Measurements from ENCODE around the gene TRPC3. TPM values are rescaled to one million over a fixed set of nuclear protein-coding genes. Genes with fewer than 3 reads are reported as not detected.
A peak's percentile ranks its signal among the peaks of the same experiment; 100 is the strongest.

The TRPC3 gene
- total RNA-seq, 1 experiment from 2014 or later: 0.25 TPM

GRCh38 chr4:121877041-121877773 is 74.7 kb downstream of the TRPC3 start:
- no peak overlapping the region for H3K9ac ChIP-seq (ENCODE audit: low read length)
- TF ChIP-seq EZH2 (IDR thresholded peaks at IDR 0.05) (no peak), ATF3 (IDR thresholded peaks at IDR 0.05) (no peak), JUND (IDR thresholded peaks at IDR 0.05) (no peak), ELF1 (IDR thresholded peaks at IDR 0.05; ENCODE audit: borderline replicate concordance, low read depth) (no peak), POLR2AphosphoS5 (IDR thresholded peaks at IDR 0.05; ENCODE audit: low read depth, low read length) (no peak), CTCF (IDR thresholded peaks at IDR 0.05 in 2 of 3, conservative IDR thresholded peaks at IDR 0.05 in 1 of 3; ENCODE audit: borderline replicate concordance in 1 of 3, insufficient read depth in 1 of 3, low read depth in 2 of 3, low read length in 2 of 3) (peak; percentile 3 to 40 (median 31); a peak in 4 of 6 replicates), ZBTB33 (IDR thresholded peaks at IDR 0.05; ENCODE audit: extremely low read depth, insufficient replicate concordance, low read length) (no peak), ZNF274 (IDR thresholded peaks at IDR 0.05; ENCODE audit: low read depth, low read length) (no peak), FOSL1 (IDR thresholded peaks at IDR 0.05; ENCODE audit: low read depth) (no peak)
- no peaks in the 10 kb centered on the region for H3K36me3 ChIP-seq (ENCODE audit: control insufficient read depth in 1 of 2, insufficient read depth in 2 of 2, low read length in 2 of 2)
- no peak overlapping the region for H3K4me2 ChIP-seq (ENCODE audit: low read length)
- no peaks in the 10 kb centered on the region for H3K9me3 ChIP-seq (ENCODE audit: control insufficient read depth in 1 of 2, insufficient read depth in 1 of 2, low read depth in 1 of 2, low read length in 2 of 2)
- intact Hi-C loops (cut with micrococcal nuclease): no loop called here
- peak; percentile 82 for ATAC-seq
- RAD21 ChIA-PET (ENCODE audit: low non-redundant PET in 1 of 2, low total read pairs in 2 of 2, uncharacterized antibody in 2 of 2, unreplicated experiment in 2 of 2): no interaction called here
- no peak overlapping the region for H3K27ac ChIP-seq (ENCODE audit: low read depth, low read length)
- POLR2A ChIA-PET: no interaction called here
- CTCF ChIA-PET: no interaction called here
- no peak overlapping the region for H2AFZ ChIP-seq (ENCODE audit: low read depth, low read length, poor library complexity, severe bottlenecking)
- H4K20me1 ChIP-seq (ENCODE audit: insufficient read depth): no peaks in the 10 kb centered on the region
- no peaks in the 10 kb centered on the region for H3K27me3 ChIP-seq (ENCODE audit: insufficient read depth, low read length)
- no peak for DNase-seq (ENCODE audit: low read depth, low spot score)
- BruUV-seq (replicated peaks): no TSS peak
- H3K79me2 ChIP-seq (ENCODE audit: insufficient read depth, low read length): no peaks in the 10 kb centered on the region
- no peak overlapping the region for H3K4me3 ChIP-seq (replicated peaks in 1 of 2; ENCODE audit: low read depth in 1 of 2, low read length in 2 of 2)
- H3K4me1 ChIP-seq (ENCODE audit: control insufficient read depth in 1 of 2, insufficient read depth in 2 of 2, low read length in 2 of 2): no peaks in the 10 kb centered on the region
- H3K9me2 ChIP-seq (ENCODE audit: insufficient read depth): no peaks in the 10 kb centered on the region

All from HCT116 (cell line).